Transverse colon (tissue), 4 donors: ENCODE results near the gene CEP95. TPM values are rescaled to one million over a fixed set of nuclear protein-coding genes. Genes with fewer than 3 reads are reported as not detected.

ENCODE experiments used
- DNase-seq: peaks from one replicate; pipeline ENCODE4 v3.0.0-alpha.2; 2019
- H3K27ac ChIP-seq, 4 donors: fragments of 200-600 bp; sonication (generic); 2 replicates each; pipeline ENCODE4 v1.5.1; 2016 to 2018; ENCODE audit warnings: inconsistent platforms in 4 of 4
- H3K27me3 ChIP-seq: fragments of 200-600 bp; sonication (generic); 2 replicates; pipeline ENCODE4 v1.5.1; 2017; ENCODE audit warnings: inconsistent platforms
- H3K36me3 ChIP-seq, 4 donors: fragments of 200-600 bp; sonication (generic); 2 replicates each; pipeline ENCODE4 v1.5.1; 2017 to 2019; ENCODE audit warnings: inconsistent platforms in 4 of 4
- H3K4me1 ChIP-seq, 4 donors: fragments of 200-600 bp; sonication (generic); 2 replicates each; pipeline ENCODE4 v1.5.1; 2017 to 2020; ENCODE audit warnings: inconsistent platforms in 4 of 4
- H3K4me3 ChIP-seq, 4 donors: fragments of 200-600 bp; sonication (generic); 1 replicate in 1 of 4; 2 replicates in 3 of 4; pipeline versions ENCODE4 v1.5.1 to v1.6.1; 2017 to 2019; ENCODE audit warnings: inconsistent platforms in 4 of 4
- H3K9me3 ChIP-seq, 2 donors: fragments of 200-600 bp; sonication (generic); 2 replicates each; pipeline ENCODE4 v1.5.1; 2017 to 2019; ENCODE audit warnings: inconsistent platforms in 2 of 2
- EP300 ChIP-seq: sonication (generic); formaldehyde crosslinking; IDR thresholded peaks from one replicate; pipeline ENCODE4 v1.6.1; 2017; ENCODE audit warnings: antibody characterized with exemption, low read depth
- POLR2A ChIP-seq: fragments of 450-650 bp; IDR thresholded peaks from one replicate; pipeline ENCODE4 v1.6.1; 2016; ENCODE audit warnings: antibody characterized with exemption, mild to moderate bottlenecking, moderate library complexity
- POLR2AphosphoS5 ChIP-seq, 3 donors: sonication (generic); formaldehyde crosslinking; IDR thresholded peaks; one replicate each; pipeline ENCODE4 v1.6.1; 2016; ENCODE audit warnings: antibody characterized with exemption in 3 of 3
- WGBS, 2 donors: methylation state at CpG; one replicate each; pipeline ENCODE4 v1.1.5; 2018; ENCODE audit warnings: low coverage in 1 of 2; 5-methylcytosine and 5-hydroxymethylcytosine counted together
- in situ Hi-C, 4 donors: fragments of 200-750 bp; cut with MboI; loops; one replicate each; pipeline versions ENCODE4 v1.15.0 to v1.15.1; 2017; ENCODE audit warnings: low sequenced_read_pairs in 3 of 4, low pct_ligation_motif_present in 1 of 4, low pct_unique_long_range_greater_than_20kb in 1 of 4
- intact Hi-C: fragments of 100-400 bp; cut with DNase I; formaldehyde crosslinking; loops from one replicate; pipeline ENCODE4 v1.15.1; 2023; ENCODE audit warnings: low total_unique reads
- total RNA-seq, 4 donors: library from RNA; depleted of rRNA; stranded (reverse); fragments of >200 nt; gene quantifications; one replicate each; pipeline ENCODE4 v1.1.0, GENCODE V29; 2016
- TF ChIP-seq, protein P1 (sequence below), 5 experiments: fragments of 200-600 bp in 3 of 5; fragments of 450-650 bp in 2 of 5; sonication (generic) in 3 of 5; IDR thresholded peaks; 1 replicate in 2 of 5; 2 replicates in 3 of 5; pipeline ENCODE4 v1.5.1; 2016 to 2017; ENCODE audit warnings: antibody characterized with exemption in 5 of 5, inconsistent platforms in 3 of 5, mild to moderate bottlenecking in 2 of 5, moderate library complexity in 1 of 5

Gene CEP95
- total RNA-seq, 4 donors from 2014 or later, result 33.8 to 82.9 (median 46.1) TPM

DNA sequence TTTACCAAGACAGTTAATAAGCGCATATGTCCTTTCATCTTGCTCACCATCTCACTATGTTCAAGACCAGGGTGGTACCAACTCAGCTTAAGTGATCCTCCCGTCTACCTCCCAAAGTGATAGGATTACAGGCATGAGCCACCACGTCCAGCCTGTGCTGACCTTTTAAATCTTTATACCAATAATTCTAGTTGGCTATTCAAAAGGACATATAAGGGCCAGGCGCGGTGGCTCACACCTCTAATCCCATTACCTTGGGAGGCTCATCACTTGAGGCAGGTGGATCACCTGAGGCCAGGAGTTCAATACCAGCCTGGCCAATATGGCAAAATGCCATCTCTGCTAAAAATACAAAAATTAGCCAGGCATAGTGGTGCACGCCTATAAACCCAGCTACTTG, 2.4 kb downstream of the CEP95 start:
- no peak for DNase-seq
- H3K9me3 ChIP-seq, result no peaks in the 10 kb centered on the region
- H3K4me1 ChIP-seq, result peaks cover 13 to 27% (median 20%) of the 10 kb centered on the region in 4 donors
- no peak overlapping the region for H3K4me3 ChIP-seq
- H3K36me3 ChIP-seq, result peaks cover 0 to 27% (median 13%) of the 10 kb centered on the region in 4 donors
- no peak overlapping the region for H3K27ac ChIP-seq
- TF ChIP-seq POLR2A (no peak), EP300 (no peak), POLR2AphosphoS5 (IDR thresholded peaks at IDR 0.05) (no peak)
- TF ChIP-seq, protein P1, sequence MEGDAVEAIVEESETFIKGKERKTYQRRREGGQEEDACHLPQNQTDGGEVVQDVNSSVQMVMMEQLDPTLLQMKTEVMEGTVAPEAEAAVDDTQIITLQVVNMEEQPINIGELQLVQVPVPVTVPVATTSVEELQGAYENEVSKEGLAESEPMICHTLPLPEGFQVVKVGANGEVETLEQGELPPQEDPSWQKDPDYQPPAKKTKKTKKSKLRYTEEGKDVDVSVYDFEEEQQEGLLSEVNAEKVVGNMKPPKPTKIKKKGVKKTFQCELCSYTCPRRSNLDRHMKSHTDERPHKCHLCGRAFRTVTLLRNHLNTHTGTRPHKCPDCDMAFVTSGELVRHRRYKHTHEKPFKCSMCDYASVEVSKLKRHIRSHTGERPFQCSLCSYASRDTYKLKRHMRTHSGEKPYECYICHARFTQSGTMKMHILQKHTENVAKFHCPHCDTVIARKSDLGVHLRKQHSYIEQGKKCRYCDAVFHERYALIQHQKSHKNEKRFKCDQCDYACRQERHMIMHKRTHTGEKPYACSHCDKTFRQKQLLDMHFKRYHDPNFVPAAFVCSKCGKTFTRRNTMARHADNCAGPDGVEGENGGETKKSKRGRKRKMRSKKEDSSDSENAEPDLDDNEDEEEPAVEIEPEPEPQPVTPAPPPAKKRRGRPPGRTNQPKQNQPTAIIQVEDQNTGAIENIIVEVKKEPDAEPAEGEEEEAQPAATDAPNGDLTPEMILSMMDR (IDR thresholded peaks at IDR 0.05), result no peak
- in situ Hi-C loops, result no loop called here
- WGBS, 2 donors, result 85 to 90% methylated on average over 6 of the region's 6 CpGs
- H3K27me3 ChIP-seq, result no peaks in the 10 kb centered on the region
- intact Hi-C loops, result no loop called here

DNA sequence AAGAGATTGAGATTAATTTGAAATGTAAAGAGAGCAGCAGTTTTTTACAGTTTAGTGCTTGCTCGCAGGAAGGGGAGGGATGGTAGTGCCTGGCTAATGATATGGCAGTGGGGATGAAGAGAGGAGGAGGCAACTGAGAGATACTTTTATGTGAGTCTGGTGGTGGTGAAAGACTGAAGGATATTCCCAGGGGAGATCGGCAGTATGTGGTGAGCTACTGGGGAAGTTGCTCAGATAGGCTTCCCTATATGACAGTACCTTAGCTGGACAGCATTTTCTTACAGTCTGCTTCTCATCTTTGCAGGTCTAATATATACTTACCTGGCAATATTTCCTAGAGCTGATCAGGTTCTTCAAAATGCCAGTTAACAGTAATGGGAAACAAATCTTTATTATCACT, 8.6 kb downstream of the CEP95 start:
- peaks cover 0 to 68% (median 29%) of the 10 kb centered on the region in 4 donors for H3K36me3 ChIP-seq
- H3K27me3 ChIP-seq, result no peaks in the 10 kb centered on the region
- no peaks in the 10 kb centered on the region for H3K9me3 ChIP-seq
- intact Hi-C loops, result no loop called here
- TF ChIP-seq, protein P1 (IDR thresholded peaks at IDR 0.05), result no peak
- no peak for TF ChIP-seq POLR2AphosphoS5 (IDR thresholded peaks at IDR 0.05)
- TF ChIP-seq POLR2A, result no peak
- no peak for TF ChIP-seq EP300
- no peak overlapping the region for H3K27ac ChIP-seq
- H3K4me3 ChIP-seq, result no peak overlapping the region
- no peak for DNase-seq
- in situ Hi-C loops, result no loop called here
- WGBS, 2 donors, result 78 to 86% methylated on average over 1 to 2 of the region's 2 CpGs
- H3K4me1 ChIP-seq, result no peaks in the 10 kb centered on the region

DNA sequence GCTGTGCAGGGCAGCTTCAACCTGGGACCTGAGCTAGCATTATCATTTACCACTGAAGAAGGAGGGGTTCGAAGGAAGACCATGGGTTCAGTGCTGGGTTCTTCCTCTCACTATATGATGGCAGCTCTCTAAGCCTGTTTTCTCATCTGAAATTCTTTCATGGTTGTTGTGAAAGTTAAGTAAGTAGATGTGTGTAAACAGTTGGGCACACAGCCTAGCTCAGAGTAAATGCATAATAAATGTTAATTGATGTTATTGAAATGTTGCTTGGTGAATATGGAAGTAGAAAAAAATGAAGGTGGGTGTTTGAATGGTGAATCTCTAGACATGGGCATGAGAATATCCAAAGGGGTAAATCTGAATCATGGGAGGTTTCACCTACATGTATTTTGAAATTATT, 9.1 kb downstream of the CEP95 start:
- 100% methylated on average over 1 of the region's 1 CpG; no CpG with 5 or more reads in 1 of the 2 donors for WGBS, 2 donors
- DNase-seq, result no peak
- TF ChIP-seq, protein P1 (IDR thresholded peaks at IDR 0.05), result no peak
- no peak for TF ChIP-seq EP300
- no peak for TF ChIP-seq POLR2AphosphoS5 (IDR thresholded peaks at IDR 0.05)
- TF ChIP-seq POLR2A, result no peak
- Histone ChIP-seq H3K4me3 (no peak overlapping the region), H3K27me3 (no peaks in the 10 kb centered on the region), H3K9me3 (no peaks in the 10 kb centered on the region), H3K4me1 (no peaks in the 10 kb centered on the region), H3K36me3 (peaks cover 0 to 64% (median 27%) of the 10 kb centered on the region in 4 donors), H3K27ac (no peak overlapping the region)
- intact Hi-C loops (no loop called here), in situ Hi-C loops (no loop called here)

DNA sequence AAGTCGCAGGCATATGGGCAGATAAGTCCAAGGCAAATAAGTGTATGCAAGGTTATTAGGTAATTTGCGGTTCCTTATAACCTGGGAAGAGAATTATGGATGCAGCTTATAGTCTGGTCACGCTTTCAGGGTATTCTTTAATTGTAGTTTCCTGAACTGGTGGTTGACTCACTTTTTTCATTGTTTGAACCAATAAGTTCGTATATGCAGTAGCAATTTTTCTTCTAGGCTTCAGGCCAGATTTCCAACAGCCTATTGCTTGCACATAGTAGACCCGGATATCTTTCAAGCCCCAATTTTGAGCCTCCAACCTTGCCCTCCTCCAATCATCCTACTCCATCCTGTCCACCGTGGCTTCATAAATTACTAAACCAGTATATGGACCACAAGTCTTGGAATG, 12.8 kb downstream of the CEP95 start:
- no peak for DNase-seq
- TF ChIP-seq POLR2AphosphoS5 (IDR thresholded peaks at IDR 0.05), result no peak
- no peak for TF ChIP-seq EP300
- no peak for TF ChIP-seq POLR2A
- no peaks in the 10 kb centered on the region for H3K4me1 ChIP-seq
- intact Hi-C loops, result no loop called here
- peaks cover 0 to 73% (median 33%) of the 10 kb centered on the region in 4 donors for H3K36me3 ChIP-seq
- no peak overlapping the region for H3K4me3 ChIP-seq
- no peaks in the 10 kb centered on the region for H3K9me3 ChIP-seq
- no peak overlapping the region for H3K27ac ChIP-seq
- no peaks in the 10 kb centered on the region for H3K27me3 ChIP-seq
- in situ Hi-C loops, result no loop called here
- WGBS, 2 donors, result 94 to 96% methylated on average over 6 of the region's 6 CpGs

DNA sequence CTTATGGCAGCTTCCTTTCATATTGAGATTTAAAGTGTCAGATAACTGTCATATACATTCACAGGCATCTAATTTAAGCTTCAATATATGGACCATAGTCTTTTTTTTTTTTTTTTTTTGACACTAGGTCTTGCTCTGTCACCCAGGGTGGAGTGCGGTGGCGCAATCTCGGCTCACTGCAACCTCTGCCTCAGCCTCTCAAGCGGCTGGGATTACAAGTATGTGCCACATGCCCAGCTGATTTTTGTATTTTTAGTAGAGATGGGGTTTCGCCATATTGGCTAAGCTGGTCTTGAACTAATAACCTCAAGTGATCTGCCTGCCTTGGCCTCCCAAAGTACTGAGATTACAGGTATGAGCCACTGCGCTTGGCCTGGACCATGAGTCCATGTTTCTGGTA, 13.6 kb downstream of the CEP95 start:
- in situ Hi-C loops (no loop called here), intact Hi-C loops (no loop called here)
- TF ChIP-seq POLR2AphosphoS5 (IDR thresholded peaks at IDR 0.05), result no peak
- TF ChIP-seq, protein P1 (IDR thresholded peaks at IDR 0.05), result no peak
- TF ChIP-seq POLR2A, result no peak
- TF ChIP-seq EP300, result no peak
- H3K9me3 ChIP-seq, result no peaks in the 10 kb centered on the region
- DNase-seq, result no peak
- WGBS, 2 donors, result 92 to 94% methylated on average over 3 to 6 of the region's 6 CpGs
- H3K4me3 ChIP-seq, result no peak overlapping the region
- H3K27me3 ChIP-seq, result no peaks in the 10 kb centered on the region
- H3K36me3 ChIP-seq, result peaks cover 0 to 76% (median 34%) of the 10 kb centered on the region in 4 donors
- H3K27ac ChIP-seq, result no peak overlapping the region
- H3K4me1 ChIP-seq, result no peaks in the 10 kb centered on the region
